Measurements from ENCODE around the gene CYP17A1. TPM values are rescaled to one million over a fixed set of nuclear protein-coding genes. Genes with fewer than 3 reads are reported as not detected.

CYP17A1 gene
- polyA plus RNA-seq, 1 experiment, result not detected

DNA sequence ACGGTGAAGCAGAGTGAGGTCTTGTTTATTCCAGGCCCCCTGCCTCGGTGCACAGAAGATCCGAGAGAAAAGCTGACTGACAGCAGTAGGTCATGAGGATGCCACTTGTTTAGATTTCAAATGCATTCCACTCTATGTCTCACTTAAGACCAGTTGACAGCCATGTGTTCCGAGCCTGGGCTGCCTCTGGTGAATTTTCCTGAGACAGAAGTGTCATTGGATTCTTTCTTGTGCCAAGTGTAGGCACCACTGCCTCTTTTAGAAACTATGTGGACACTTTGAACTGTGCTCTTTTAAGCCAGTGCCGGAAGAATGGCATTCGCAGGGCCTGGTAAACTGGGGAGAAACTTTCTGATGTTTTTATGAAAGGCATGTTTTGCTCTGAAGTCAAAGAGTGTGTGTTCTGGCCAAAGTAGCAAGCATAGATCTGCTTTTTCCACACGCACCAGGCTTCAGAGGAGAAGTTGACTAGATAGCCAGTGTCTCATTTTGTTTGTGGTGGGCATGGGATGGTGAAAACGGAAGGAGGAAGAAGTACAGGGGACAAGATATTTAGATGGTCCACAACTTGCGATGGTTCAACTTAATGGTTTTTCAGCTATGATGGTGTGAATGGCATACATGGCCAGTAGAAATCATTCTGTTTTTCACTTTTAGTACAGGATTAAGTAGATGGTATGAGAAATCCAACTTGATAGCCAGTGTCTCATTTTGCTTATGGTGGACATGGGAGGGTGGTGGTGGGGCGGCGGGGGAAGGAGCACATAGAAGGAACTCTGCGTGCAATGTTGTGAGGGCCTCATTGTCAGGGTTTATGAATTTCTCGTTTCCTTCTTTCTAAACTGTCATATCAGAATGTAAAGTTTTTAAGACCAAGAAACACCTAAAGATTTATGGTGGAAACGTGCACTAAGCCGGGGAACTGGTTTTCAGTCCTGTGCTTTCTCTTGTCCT, 41.5 kb downstream of the CYP17A1 start:
- no peak for TF ChIP-seq CTCF (IDR thresholded peaks at IDR 0.05; ENCODE audit: insufficient read depth, low read depth, low read length)
- DNase-seq (ENCODE audit: low read depth), result no peak
- ChIA-PET CTCF (interaction anchor here (1.3 kb wide), 1 partner anchor 15 kb away, joined by 3 read pairs; no protein-coding TSS in a partner anchor), POLR2A (no interaction called here)
- Histone ChIP-seq H3K27me3 (ENCODE audit: control insufficient read depth, insufficient read depth, low read length) (no peaks in the 10 kb centered on the region), H3K36me3 (ENCODE audit: control insufficient read depth, insufficient read depth, low read length) (peaks cover 14% of the 10 kb centered on the region), H3K4me3 (ENCODE audit: low read depth, low read length) (no peak overlapping the region)

GRCh38 chr10:102791754-102792395, 45.3 kb downstream of the CYP17A1 start:
- DNase-seq (ENCODE audit: low read depth), result peak; percentile 49
- no peak for TF ChIP-seq CTCF (IDR thresholded peaks at IDR 0.05; ENCODE audit: insufficient read depth, low read depth, low read length)
- Histone ChIP-seq H3K4me3 (ENCODE audit: low read depth, low read length) (no peak overlapping the region), H3K27me3 (ENCODE audit: control insufficient read depth, insufficient read depth, low read length) (no peaks in the 10 kb centered on the region), H3K36me3 (ENCODE audit: control insufficient read depth, insufficient read depth, low read length) (no peaks in the 10 kb centered on the region)
- CTCF ChIA-PET, result interaction anchor here (0.5 kb wide), 1 partner anchor 35 kb away, joined by 3 read pairs; no protein-coding TSS in a partner anchor
- POLR2A ChIA-PET, result no interaction called here

DNA sequence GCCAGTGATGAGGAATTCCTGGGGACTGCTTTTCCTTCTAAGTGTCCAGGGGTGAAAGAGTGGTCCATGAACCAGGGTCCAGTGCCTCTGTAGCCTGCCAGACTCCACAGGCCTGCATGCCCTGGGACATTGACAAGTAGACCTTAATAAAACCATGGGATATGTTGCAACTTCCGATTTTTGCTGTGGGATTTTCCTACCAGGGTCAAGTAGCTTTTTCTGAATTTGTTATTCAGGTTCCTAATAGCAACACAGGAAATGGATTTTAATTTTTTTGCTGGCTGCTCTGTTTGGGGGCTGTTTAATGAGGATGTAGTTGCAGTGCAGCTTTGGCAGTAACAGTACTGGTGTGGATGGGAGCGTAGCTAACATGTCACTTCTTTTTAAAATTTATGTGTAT, 51.4 kb downstream of the CYP17A1 start:
- H3K27me3 ChIP-seq (ENCODE audit: control insufficient read depth, insufficient read depth, low read length), result no peaks in the 10 kb centered on the region
- ChIA-PET POLR2A (no interaction called here), CTCF (interaction anchor here (1.0 kb wide), 1 partner anchor 131 kb away, joined by 3 read pairs; no protein-coding TSS in a partner anchor)
- H3K4me3 ChIP-seq (ENCODE audit: low read depth, low read length), result no peak overlapping the region
- no peak for TF ChIP-seq CTCF (IDR thresholded peaks at IDR 0.05; ENCODE audit: insufficient read depth, low read depth, low read length)
- DNase-seq (ENCODE audit: low read depth), result no peak
- H3K36me3 ChIP-seq (ENCODE audit: control insufficient read depth, insufficient read depth, low read length), result no peaks in the 10 kb centered on the region

- no peak overlapping the region for H3K4me3 ChIP-seq (ENCODE audit: low read depth, low read length)
These were observed 53.6 kb downstream of the CYP17A1 start for GRCh38 chr10:102783568-102783967.

More at GRCh38 chr10:102783568-102783967, 53.6 kb downstream of the CYP17A1 start:
- no peaks in the 10 kb centered on the region for H3K27me3 ChIP-seq (ENCODE audit: control insufficient read depth, insufficient read depth, low read length)
- no peaks in the 10 kb centered on the region for H3K36me3 ChIP-seq (ENCODE audit: control insufficient read depth, insufficient read depth, low read length)
- ChIA-PET POLR2A (no interaction called here), CTCF (no interaction called here)
- no peak for DNase-seq (ENCODE audit: low read depth)
- no peak for TF ChIP-seq CTCF (IDR thresholded peaks at IDR 0.05; ENCODE audit: insufficient read depth, low read depth, low read length)

Measured in BJ (cell line).